ENCODE measurements around the gene SLF2.

Gene SLF2

GRCh38 chr10:100876585-100877460 lies 35.9 kb upstream of the SLF2 start:
- Histone ChIP-seq H3K36me3 (no peaks in the 10 kb centered on the region), H3K27me3 (peaks cover 51% of the 10 kb centered on the region), H3K4me3 (ENCODE audit: low read depth in 1 of 2, low read length in 1 of 2) (no peak overlapping the region), H3K4me1 (ENCODE audit: control insufficient read depth in 1 of 2, insufficient read depth in 1 of 2, low read depth in 1 of 2, low read length in 1 of 2) (no peaks in the 10 kb centered on the region), H3K27ac (no peak overlapping the region), H3K9me3 (no peaks in the 10 kb centered on the region)
- TF ChIP-seq CTCF (IDR thresholded peaks at IDR 0.05): no peak

- no peak for TF ChIP-seq CTCF (IDR thresholded peaks at IDR 0.05)
- Histone ChIP-seq H3K4me1 (ENCODE audit: control insufficient read depth in 1 of 2, insufficient read depth in 1 of 2, low read depth in 1 of 2, low read length in 1 of 2) (no peaks in the 10 kb centered on the region), H3K27me3 (peaks cover 56% of the 10 kb centered on the region)
Observed at GRCh38 chr10:100877461-100877850, 35.3 kb upstream of the SLF2 start.

GRCh38 chr10:100878291-100878910 lies 34.4 kb upstream of the SLF2 start:
- no peak for TF ChIP-seq CTCF (IDR thresholded peaks at IDR 0.05)
- Histone ChIP-seq H3K9me3 (no peaks in the 10 kb centered on the region), H3K27me3 (peaks cover 56% of the 10 kb centered on the region), H3K4me1 (ENCODE audit: control insufficient read depth in 1 of 2, insufficient read depth in 1 of 2, low read depth in 1 of 2, low read length in 1 of 2) (no peaks in the 10 kb centered on the region), H3K4me3 (ENCODE audit: low read depth in 1 of 2, low read length in 1 of 2) (no peak overlapping the region), H3K36me3 (no peaks in the 10 kb centered on the region), H3K27ac (no peak overlapping the region)

More at GRCh38 chr10:100877461-100877850, 35.3 kb upstream of the SLF2 start:
- H3K27ac ChIP-seq: no peak overlapping the region
- H3K9me3 ChIP-seq: no peaks in the 10 kb centered on the region
- no peaks in the 10 kb centered on the region for H3K36me3 ChIP-seq
- no peak overlapping the region for H3K4me3 ChIP-seq (ENCODE audit: low read depth in 1 of 2, low read length in 1 of 2)

GRCh38 chr10:100879741-100880360 lies 32.9 kb upstream of the SLF2 start:
- Histone ChIP-seq H3K36me3 (no peaks in the 10 kb centered on the region), H3K9me3 (no peaks in the 10 kb centered on the region), H3K27ac (no peak overlapping the region), H3K4me3 (ENCODE audit: low read depth in 1 of 2, low read length in 1 of 2) (no peak overlapping the region), H3K4me1 (ENCODE audit: control insufficient read depth in 1 of 2, insufficient read depth in 1 of 2, low read depth in 1 of 2, low read length in 1 of 2) (no peaks in the 10 kb centered on the region), H3K27me3 (peaks cover 52% of the 10 kb centered on the region)
- no peak for TF ChIP-seq CTCF (IDR thresholded peaks at IDR 0.05)

GRCh38 chr10:100881556-100882213 lies 31.1 kb upstream of the SLF2 start:
- Histone ChIP-seq H3K27ac (no peak overlapping the region), H3K27me3 (peaks cover 41% of the 10 kb centered on the region), H3K36me3 (no peaks in the 10 kb centered on the region), H3K4me3 (ENCODE audit: low read depth in 1 of 2, low read length in 1 of 2) (no peak overlapping the region), H3K9me3 (no peaks in the 10 kb centered on the region), H3K4me1 (ENCODE audit: control insufficient read depth in 1 of 2, insufficient read depth in 1 of 2, low read depth in 1 of 2, low read length in 1 of 2) (no peaks in the 10 kb centered on the region)
- TF ChIP-seq CTCF (IDR thresholded peaks at IDR 0.05): no peak
